KOPT-K1 (cell line): ENCODE data around the gene RFX1.

Source experiments
- H3K27ac ChIP-seq: fragments of 200-600 bp; sonication (generic); 2 replicates; pipeline ENCODE4 v1.5.1; 2016; ENCODE audit warnings: antibody characterized with exemption, mild to moderate bottlenecking, low read depth, low read length; ENCODE audit not compliant: poor library complexity, severe bottlenecking
- H3K36me3 ChIP-seq: fragments of 200-600 bp; sonication (generic); 2 replicates; pipeline ENCODE4 v1.5.1; 2017; ENCODE audit warnings: antibody characterized with exemption, mild to moderate bottlenecking, low read length, moderate library complexity; ENCODE audit not compliant: insufficient read depth
- H3K9me3 ChIP-seq: fragments of 200-600 bp; sonication (generic); 2 replicates; pipeline ENCODE4 v1.5.1; 2017; ENCODE audit warnings: antibody characterized with exemption, low read length, mild to moderate bottlenecking; ENCODE audit not compliant: insufficient read depth, poor library complexity, severe bottlenecking

Gene RFX1

GRCh38 chr19:13917888-13918406, 88.2 kb downstream of the RFX1 start:
- Histone ChIP-seq H3K9me3 (peaks cover 7% of the 10 kb centered on the region), H3K27ac (no peak overlapping the region), H3K36me3 (peaks cover 85% of the 10 kb centered on the region)

- Histone ChIP-seq H3K9me3 (no peaks in the 10 kb centered on the region), H3K36me3 (peaks cover 83% of the 10 kb centered on the region), H3K27ac (no peak overlapping the region)
These were observed 91.3 kb downstream of the RFX1 start for GRCh38 chr19:13914777-13915176.

GRCh38 chr19:13913352-13913751, 92.8 kb downstream of the RFX1 start:
- Histone ChIP-seq H3K9me3 (no peaks in the 10 kb centered on the region), H3K27ac (no peak overlapping the region), H3K36me3 (peaks cover 72% of the 10 kb centered on the region)
